Cardiac muscle cell (in vitro differentiated cells and primary cell): ENCODE data around the gene WDFY4. TPM values are rescaled to one million over a fixed set of nuclear protein-coding genes. Genes with fewer than 3 reads are reported as not detected.

Experiments used
- DNase-seq, 2 donors: peaks; one replicate each; pipeline versions ENCODE4 v3.0.0 to v3.0.0-alpha.2; 2010 to 2017; ENCODE audit warnings: low read depth in 1 of 2, low spot score in 1 of 2
- H3K27ac ChIP-seq: fragments of 200-600 bp; sonication (generic); 2 replicates; pipeline ENCODE4 v1.5.1; 2016
- H3K27me3 ChIP-seq: fragments of 200-600 bp; sonication (generic); 2 replicates; pipeline ENCODE4 v1.6.0; 2016; ENCODE audit warnings: control low read depth
- H3K36me3 ChIP-seq: fragments of 200-600 bp; sonication (generic); 2 replicates; pipeline ENCODE4 v1.5.1; 2016; ENCODE audit warnings: control low read depth
- H3K4me1 ChIP-seq: fragments of 200-600 bp; sonication (generic); 2 replicates; pipeline ENCODE4 v1.8.1; 2017; ENCODE audit warnings: low read depth, mild to moderate bottlenecking, mixed run types
- H3K4me3 ChIP-seq: fragments of 200-600 bp; sonication (generic); 2 replicates; pipeline ENCODE4 v1.5.1; 2016; ENCODE audit warnings: mild to moderate bottlenecking
- H3K9me3 ChIP-seq: fragments of 200-600 bp; sonication (generic); 2 replicates; pipeline ENCODE4 v1.5.1; 2017; ENCODE audit warnings: low read depth, mild to moderate bottlenecking, control low read depth
- CTCF ChIP-seq: IDR thresholded peaks from 2 replicates; pipeline ENCODE4 v1.5.1; 2012; ENCODE audit warnings: low read depth, mild to moderate bottlenecking, low read length
- polyA plus RNA-seq: library from polyadenylated mRNA; unstranded; fragments of >200 nt; fragmentation: Nextera tagmentation; extraction: Ambion mirVana; gene quantifications from 2 replicates; pipeline ENCODE4 v1.2.1, GENCODE V29; 2016
- total RNA-seq: library from RNA; depleted of rRNA; stranded (reverse); fragments of >200 nt; gene quantifications from 2 replicates; pipeline ENCODE4 v1.2.3, GENCODE V29; 2016

Gene WDFY4
- total and polyA plus RNA-seq, 2 experiments from 2014 or later: not detected

- no peak for DNase-seq
- no peak overlapping the region for H3K27ac ChIP-seq
- H3K9me3 ChIP-seq: no peaks in the 10 kb centered on the region
- TF ChIP-seq CTCF: no peak
- peaks cover 62% of the 10 kb centered on the region for H3K27me3 ChIP-seq
- no peaks in the 10 kb centered on the region for H3K36me3 ChIP-seq
- no peak overlapping the region for H3K4me3 ChIP-seq
- H3K4me1 ChIP-seq: no peaks in the 10 kb centered on the region
Measured at GRCh38 chr10:48653347-48653746, 31.3 kb upstream of the WDFY4 start.

GRCh38 chr10:48653944-48654698 lies 30.6 kb upstream of the WDFY4 start:
- TF ChIP-seq CTCF: no peak
- peaks cover 62% of the 10 kb centered on the region for H3K27me3 ChIP-seq

GRCh38 chr10:48655411-48656240 lies 29.0 kb upstream of the WDFY4 start:
- DNase-seq: peak in 1 of 2 donors; percentile 71
- Histone ChIP-seq H3K9me3 (no peaks in the 10 kb centered on the region), H3K4me3 (peak overlapping the region; percentile 14), H3K27ac (no peak overlapping the region), H3K36me3 (no peaks in the 10 kb centered on the region), H3K27me3 (peaks cover 60% of the 10 kb centered on the region), H3K4me1 (no peaks in the 10 kb centered on the region)
- no peak for TF ChIP-seq CTCF

More at GRCh38 chr10:48653944-48654698, 30.6 kb upstream of the WDFY4 start:
- Histone ChIP-seq H3K36me3 (no peaks in the 10 kb centered on the region), H3K4me3 (no peak overlapping the region), H3K9me3 (no peaks in the 10 kb centered on the region), H3K27ac (no peak overlapping the region), H3K4me1 (no peaks in the 10 kb centered on the region)
- no peak for DNase-seq

GRCh38 chr10:48656241-48656913 lies 28.3 kb upstream of the WDFY4 start:
- TF ChIP-seq CTCF: peak; percentile 85
- Histone ChIP-seq H3K27ac (no peak overlapping the region), H3K36me3 (no peaks in the 10 kb centered on the region), H3K4me3 (peak overlapping the region; percentile 36), H3K4me1 (no peaks in the 10 kb centered on the region), H3K9me3 (no peaks in the 10 kb centered on the region), H3K27me3 (peaks cover 53% of the 10 kb centered on the region)
- DNase-seq: peak; percentile 93 to 97

GRCh38 chr10:48656914-48657305 lies 27.8 kb upstream of the WDFY4 start:
- no peak overlapping the region for H3K4me3 ChIP-seq
- TF ChIP-seq CTCF: no peak

More at GRCh38 chr10:48656914-48657305, 27.8 kb upstream of the WDFY4 start:
- H3K27ac ChIP-seq: no peak overlapping the region
- no peaks in the 10 kb centered on the region for H3K9me3 ChIP-seq
- no peak for DNase-seq
- peaks cover 47% of the 10 kb centered on the region for H3K27me3 ChIP-seq
- no peaks in the 10 kb centered on the region for H3K4me1 ChIP-seq
- H3K36me3 ChIP-seq: no peaks in the 10 kb centered on the region
